ENCODE data around the gene TMEM186. TPM values are rescaled to one million over a fixed set of nuclear protein-coding genes. Genes with fewer than 3 reads are reported as not detected.
"Not testable (repeated sequence)": the region's sequence is repeated elsewhere in the genome, so short reads cannot be mapped to it uniquely, and the experiment has no call there.

Gene TMEM186
- total RNA-seq, 1 experiment from 2014 or later: 8.0 TPM

DNA sequence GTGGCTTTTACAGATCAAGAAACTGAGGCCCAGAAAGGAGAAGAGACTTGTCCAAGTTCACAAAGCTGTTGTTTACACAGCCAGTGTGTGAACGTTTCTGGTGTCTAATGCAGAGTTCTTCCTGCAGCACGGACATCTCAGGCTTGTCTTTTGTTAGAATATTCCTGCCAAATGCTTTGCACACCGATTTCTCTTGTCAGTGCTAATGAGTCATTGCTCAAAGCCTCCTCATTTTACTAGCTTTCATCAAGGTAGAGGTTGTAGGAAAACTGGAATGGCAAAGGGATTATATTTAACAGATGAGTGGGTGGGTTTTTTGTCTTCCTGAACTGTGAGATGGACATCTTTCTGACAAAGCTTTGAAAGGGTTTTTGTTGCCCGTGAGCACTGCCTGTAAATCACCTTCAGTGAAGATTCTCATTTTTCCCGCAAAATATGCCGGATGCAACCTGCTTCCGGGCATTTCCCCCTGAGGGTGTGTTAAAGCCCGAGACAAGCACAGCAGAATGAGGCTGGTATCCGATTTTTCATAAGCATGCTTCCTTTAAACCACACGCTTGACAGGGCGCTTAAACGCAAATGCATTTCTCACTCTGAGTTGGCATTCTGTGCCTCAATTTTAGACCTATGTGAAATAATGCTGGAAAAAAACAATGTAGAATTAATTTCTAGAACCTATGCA, 14.9 kb upstream of the TMEM186 start:
- DNase-seq (ENCODE audit: low spot score): no peak

DNA sequence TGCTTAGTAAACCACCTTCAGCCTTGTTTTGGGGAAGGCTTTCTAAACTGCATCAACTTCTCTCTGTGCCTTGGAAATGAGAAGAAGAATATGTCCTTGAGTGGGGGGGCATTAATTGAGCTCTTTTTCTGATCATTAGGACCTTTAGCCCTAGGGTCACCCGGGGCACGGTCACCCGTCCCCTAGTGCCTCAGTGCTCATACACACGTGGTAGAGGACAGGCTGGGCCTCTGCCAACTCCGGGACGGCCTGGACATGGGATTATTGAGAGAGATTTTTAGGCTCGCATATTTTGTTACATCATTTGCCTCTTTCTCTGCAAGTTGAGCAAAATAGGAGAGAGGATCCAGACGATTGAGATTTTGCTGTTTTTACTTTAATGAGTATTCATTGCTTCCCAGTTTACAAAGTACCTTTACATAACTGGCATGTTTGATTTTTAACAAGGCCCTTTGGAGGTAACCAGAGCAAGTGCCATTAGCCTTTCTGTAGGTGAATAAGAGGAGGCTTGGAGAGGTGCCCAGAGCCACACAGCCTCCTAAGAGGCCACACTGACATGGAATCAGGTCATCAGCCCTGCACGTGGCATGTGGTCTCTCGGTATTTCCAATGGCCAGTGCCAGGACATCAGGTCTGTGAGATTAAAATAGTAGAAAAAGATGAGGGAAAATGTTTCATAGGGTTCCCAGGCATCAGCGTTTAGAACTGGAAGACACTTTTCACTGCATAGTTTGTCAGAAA, 11.3 kb upstream of the TMEM186 start:
- no peak for DNase-seq (ENCODE audit: low spot score)

DNA sequence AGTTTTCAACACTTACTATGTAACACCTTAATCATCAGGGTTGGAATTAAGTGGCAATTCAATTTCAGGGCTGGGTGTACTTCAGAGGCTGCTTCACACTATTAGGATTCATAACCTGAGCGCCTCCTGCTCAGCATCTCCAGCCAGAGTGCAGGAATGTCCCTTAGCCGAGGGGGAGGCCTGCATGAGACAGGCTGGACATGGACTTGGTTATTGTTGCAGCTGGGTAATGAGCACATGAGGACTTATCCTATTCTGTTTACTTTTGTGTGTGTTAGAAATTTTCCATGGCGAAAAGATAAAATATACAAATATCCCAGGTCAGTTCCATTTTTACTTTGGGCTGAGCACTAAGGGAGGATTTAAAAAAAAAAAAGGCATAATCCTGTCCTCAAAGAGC, 10.6 kb upstream of the TMEM186 start:
- no peak for DNase-seq (ENCODE audit: low spot score)

DNA sequence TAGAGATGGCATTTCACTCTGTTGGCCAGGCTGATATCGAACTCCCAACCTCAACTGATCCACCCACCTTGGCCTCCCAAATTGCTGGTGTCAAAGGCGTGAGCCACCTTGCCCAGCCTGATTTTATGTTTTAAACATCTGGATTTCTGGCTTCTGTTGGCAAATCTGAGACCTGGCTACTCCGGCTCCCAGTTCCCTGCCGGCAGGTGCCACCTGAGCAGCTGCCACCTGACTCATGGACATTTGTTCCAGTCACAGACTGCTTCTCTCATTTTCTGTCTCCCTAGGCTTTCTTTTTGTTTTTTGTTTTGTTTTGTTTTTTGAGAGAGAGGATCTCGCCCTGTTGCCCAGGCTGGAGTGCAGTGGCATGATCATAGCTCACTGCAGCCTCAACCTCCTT, 9.8 kb upstream of the TMEM186 start:
- no peak for DNase-seq (ENCODE audit: low spot score)

DNA sequence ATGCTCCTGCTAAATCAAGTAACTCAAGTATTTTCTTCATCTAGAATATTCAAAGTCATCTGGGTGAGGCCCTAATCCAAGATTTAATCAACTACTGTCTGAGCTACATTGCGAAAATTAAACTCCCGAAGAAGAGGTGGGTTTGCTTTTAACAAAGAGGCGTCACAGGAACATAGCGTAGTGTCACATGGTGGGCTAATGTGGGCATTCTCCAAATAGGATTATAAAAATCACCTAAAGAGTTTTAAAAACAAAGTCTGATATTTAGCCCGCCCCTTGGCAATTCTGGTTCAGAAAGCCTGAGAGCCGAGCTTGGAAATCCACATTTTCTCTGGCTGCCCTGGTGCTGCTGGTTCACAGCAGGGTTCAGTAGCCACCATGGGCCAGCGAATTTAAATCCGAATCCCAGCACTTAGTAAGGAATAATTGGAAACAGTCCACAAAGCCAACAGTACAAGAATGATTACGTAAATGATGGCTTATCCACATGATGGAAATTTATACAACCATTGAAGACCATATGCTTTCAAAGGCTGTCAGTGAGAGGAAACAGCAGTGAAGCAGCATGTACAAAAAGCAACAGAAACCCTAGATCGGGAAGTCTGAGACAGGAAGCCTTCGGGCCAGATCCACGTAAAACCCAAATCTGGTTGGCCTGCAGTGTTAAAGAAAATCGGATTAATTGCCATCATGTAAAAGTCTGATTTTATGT, 9.0 kb upstream of the TMEM186 start:
- no peak for DNase-seq (ENCODE audit: low spot score)

DNA sequence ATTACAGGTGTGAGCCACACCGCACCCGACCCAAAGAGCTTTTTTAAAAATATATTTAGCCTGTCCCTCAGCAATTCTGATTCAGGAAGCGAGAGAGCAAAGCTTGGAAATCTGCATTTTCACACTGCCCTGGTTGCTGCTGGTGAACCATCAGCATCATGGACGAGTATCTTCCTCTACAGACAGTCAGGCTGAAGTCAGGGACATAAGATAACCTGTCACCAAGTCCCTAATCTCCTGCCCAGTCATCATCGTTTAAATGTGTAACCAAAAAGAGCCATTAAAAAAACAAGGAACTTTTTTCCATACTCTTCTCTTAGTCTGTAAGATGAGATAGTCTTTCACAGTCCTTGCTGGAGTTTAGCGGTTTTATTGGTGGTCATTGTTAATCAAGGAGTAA, 6.9 kb upstream of the TMEM186 start:
- no peak for DNase-seq (ENCODE audit: low spot score)

DNA sequence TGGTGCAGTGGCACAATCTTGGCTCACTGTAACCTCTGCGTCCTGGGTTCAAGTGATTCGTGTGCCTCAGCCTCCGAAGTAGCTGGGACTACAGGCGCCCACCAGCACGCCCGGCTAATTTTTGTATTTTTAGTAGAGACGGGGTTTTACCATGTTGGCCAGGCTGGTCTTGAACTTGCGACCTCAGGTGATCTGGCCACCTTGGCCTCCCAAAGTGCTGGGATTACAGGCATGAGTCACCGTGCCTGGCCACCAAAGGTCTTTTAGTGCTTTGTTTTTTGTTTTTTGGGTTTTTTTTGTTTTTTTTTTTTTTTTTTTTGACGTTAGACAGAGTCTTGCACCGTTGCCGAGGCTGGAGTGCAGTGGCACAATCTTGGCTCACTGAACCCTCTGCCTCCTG, 6.3 kb upstream of the TMEM186 start:
- not testable (repeated sequence) for DNase-seq (ENCODE audit: low spot score)

DNA sequence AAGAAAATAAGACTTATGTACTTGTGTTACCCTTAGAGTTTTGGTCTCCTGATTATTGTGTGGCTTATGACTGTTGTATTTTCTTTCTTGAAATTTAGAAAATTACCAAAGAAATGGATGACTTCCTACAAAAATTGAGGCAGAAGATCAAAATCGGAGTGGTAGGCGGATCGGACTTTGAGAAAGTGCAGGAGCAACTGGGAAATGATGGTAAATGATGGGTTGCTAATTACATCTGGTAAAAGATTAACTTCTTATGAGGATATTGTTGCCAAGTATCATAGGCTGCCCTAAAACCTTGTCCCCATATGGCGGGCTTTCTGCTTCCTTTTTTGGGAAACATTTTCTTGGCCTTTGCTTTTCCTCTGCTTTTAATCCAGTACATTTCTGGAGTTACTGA, 4.3 kb upstream of the TMEM186 start:
- no peak for DNase-seq (ENCODE audit: low spot score)

DNA sequence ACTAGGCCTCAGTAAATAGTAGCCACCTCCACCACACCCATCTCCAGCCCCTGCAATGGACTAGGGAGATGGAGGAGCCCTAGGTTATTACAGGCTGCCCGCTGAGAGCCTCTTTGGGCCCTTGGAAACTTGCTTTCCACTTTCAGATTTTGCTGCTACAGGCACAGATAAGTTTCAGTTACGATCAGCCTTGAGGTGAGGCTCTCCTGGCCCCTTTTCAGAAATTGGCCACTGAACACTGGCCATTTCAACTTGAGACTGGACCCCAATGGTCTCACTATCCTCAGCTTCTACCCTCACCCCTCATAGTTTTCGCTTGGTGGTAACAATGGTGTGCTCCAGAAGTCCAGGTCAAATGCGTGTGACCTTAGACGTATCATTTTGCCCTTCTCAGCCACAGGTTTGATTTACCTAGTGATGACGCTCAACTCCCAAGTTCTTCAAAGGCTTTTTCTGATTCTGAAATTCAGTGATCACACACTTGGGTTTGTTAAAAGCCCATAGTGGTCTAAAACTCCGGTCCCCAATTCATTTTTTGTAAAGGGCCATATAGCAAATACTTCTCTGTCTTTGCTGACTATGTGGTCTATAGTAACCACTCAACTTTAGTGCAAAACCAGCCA, 1.2 kb upstream of the TMEM186 start:
- peak; percentile 15 for DNase-seq (ENCODE audit: low spot score)

DNA sequence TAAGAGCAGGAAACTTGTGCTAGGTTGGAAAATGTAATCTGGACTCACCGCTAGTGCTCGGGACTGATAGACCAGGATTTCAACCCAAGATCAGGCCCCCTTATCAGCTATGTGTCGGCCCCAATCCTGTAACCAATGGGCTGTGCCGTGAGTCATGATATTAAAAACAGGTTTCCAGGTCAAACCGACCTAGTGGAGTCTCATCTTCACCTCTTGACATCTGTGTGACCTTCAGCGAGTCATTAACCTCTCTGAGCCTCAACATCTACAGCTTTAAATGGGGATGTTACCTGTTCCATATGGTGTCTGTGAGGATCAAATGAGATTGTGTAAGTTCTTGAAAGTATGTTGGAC, 712 bp upstream of the TMEM186 start:
- DNase-seq (ENCODE audit: low spot score): peak; percentile 37

DNA sequence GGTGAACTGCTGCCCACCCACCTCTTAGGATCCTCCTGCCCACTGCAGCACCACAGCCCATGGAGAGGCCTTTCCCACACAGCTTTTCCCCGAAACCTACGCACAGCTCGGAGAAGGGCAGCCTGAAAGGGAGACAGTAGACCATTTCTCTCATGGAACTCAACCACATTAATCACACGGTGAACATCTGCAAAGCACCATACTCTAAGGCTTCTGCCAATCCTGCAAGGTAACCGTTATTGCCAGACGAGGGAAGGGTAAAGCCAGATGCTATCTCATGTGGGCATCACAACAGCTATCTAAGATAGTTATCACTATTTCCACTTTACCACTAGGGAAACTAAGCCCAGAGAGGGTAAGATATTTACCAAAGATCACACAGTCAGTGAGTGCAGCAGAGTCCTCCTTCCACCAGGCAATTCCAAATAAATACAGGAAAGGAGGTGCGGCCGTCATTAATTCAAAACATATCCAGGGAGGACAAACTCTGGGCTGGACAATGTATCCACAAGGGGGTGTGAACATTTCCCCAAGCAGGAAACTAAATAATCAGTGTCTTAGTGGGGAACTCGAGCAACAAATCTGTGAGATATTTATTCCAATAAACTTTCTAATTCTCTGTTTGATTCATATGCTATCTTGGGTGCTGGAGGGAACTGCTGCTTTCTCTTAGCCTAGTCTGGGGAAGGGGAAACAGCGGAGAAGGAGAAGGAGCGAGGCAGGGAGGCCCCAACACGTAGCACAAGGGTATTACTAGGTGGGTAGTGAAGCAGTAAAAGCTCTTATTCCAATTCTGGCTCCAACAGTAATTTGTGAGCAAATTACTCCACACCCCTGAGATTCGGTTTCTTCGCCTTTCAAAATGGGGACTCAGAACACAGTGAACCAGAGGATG, 723 bp downstream of the TMEM186 start:
- no peak for DNase-seq (ENCODE audit: low spot score)

DNA sequence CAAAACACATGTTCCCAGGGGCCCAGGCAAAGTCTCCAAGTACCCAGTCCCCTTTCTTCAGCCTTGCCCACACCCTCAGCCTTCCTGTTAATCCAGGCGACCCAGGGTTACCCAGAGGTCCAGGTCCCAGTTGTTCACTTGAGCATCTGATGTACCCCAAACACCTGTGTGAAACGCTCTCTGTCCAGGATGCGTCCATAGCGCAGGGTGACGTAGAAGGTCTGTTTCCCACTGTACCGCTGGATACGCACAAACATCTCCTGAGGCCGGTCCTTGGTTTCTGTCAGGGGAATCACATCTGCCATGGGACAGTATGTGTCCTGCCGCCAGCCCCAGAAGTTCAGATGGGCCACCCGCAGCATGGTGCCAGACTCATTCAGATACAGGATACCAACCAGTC, 1.6 kb downstream of the TMEM186 start:
- DNase-seq (ENCODE audit: low spot score): no peak

DNA sequence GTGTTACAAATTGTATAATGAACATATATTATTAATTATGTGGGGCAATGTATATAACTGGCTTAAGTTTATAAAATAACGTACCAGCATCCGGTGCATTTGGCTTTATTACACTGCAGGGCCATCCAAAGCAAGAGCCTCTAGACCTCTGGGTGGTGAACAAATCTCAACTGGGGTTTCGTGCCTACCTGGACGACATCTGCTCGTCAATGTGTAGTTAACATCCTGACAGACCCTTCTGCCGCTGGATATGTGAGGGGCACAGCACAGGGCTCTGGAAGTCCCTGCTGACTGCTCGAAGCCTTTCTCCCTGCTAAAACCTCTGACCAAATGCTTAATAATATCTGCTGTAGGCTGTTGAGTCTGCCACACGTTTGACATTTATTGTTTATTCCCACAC, 2.3 kb downstream of the TMEM186 start:
- no peak for DNase-seq (ENCODE audit: low spot score)

DNA sequence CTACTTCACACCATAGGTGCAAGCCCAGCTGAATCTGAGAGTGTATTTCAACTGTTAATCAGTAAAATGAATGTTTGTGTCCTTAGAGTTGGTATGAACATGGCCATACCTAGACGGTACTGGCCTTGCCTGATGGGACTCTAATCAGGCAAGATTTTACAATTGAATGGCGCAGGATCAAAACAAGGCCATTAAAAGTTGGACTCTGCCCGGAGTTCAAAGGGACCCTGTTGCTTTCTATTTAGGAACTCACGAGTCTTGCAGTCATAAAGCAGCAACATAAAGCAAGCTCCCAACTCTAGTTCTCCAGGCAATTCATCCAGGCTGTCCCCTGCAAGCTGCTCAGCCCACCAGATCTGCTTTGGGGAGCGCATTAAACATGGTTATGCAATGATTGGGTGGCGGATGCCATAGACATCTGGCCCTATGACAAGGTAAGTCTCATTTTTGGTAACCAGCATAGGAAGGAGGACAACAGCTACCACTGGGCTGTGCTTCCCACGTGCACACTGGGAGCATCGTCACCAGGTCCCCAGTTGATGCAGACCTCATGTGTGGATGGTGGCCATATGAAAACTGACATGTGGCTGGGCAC, 8.8 kb downstream of the TMEM186 start:
- no peak for DNase-seq (ENCODE audit: low spot score)

DNA sequence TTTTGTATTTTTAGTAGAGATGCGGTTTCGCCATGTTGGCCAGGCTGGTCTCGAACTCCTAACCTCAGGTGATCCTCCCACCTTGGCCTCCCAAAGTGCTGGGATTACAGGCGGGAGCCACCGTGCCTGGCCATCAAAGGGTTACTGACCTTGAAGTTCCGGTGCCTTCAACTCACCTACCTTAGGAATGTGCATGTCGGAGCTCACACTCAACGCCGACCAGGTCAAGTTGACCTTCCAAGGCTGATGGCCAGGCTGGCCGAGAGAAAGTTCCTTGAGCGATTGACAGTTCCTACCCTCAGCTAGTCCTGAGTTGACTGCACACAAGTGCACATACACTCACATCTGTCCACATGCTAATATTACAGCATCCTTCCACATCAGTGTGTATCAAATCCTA, 11.1 kb downstream of the TMEM186 start:
- not testable (repeated sequence) for DNase-seq (ENCODE audit: low spot score)

DNA sequence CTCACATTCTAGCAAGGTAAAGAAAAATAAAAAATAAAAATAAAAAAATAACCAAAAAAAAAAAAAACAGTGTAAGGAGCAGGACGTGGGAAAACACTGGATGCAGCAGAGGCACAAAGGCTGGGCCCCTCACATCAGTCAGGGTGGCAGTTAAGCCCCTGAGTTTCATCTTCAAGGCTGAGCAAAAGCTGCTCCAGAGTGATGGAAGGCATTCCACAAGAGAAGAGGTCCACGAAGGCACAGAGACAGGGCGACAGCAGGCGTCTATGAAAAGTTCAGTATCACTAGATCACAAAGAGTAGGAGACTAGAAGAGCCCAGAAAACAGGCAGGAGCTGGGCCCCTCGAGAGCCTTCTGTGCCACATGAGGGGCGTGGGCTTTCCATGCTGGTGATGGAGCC, 12.0 kb downstream of the TMEM186 start:
- no peak for DNase-seq (ENCODE audit: low spot score)

DNA sequence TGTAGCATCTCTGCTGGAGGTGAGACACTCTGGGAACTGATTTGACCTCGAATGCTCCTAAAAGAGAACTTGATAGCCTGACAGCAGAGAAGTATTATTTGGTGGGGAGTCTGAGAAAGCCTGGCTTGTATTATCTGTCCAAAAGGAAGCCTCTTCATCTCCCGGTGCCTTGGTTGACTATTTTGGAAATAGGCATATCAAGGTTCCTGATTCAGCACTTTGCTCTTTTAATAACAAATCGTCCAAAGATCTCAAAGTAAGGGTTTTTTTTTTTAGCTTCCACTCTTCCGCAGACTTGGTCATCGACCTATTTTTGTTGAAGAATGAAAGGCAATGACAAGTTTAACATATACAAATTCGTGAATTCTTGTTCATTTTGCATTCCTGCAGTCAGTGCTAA, 14.8 kb downstream of the TMEM186 start:
- DNase-seq (ENCODE audit: low spot score): no peak

DNA sequence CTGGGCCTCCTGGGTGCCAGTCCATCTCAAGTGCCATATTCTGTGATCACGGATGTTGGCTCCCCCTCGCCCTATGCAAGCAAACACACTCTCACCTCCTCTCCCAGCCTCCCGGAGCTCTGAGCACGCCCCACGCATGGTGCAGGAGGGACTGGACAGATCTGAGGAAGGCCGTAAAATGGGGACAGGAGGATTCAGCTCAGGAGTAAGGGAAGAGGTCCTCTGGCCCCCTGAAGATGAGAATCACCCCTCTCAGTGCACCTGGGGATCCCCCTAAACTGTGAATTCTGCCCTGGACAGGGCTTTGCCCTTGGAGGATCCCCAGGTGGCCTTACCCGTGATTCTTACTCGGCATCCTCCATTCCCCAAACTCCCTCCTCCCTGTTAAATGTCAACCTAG, 15.6 kb downstream of the TMEM186 start:
- no peak for DNase-seq (ENCODE audit: low spot score)

DNA sequence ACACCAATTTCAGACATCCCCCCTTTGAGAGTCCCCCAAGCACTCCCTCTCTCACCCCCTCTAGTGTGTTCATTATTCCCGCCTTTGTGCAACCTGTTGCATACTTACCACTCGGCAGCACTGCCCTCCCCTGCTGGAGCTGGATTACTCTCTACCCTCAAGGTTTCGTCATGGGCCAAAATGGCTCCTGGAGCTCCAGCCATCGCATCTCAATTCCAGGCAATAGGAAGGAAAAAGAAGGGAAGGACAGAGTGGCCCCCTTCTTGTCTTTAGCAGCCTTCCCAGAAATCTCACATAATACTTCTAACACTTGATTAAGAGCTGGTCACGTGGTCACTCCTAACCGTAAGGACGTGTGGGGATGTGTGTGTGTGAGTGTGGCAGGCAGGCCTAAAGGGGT, 20.2 kb downstream of the TMEM186 start:
- DNase-seq (ENCODE audit: low spot score): no peak

DNA sequence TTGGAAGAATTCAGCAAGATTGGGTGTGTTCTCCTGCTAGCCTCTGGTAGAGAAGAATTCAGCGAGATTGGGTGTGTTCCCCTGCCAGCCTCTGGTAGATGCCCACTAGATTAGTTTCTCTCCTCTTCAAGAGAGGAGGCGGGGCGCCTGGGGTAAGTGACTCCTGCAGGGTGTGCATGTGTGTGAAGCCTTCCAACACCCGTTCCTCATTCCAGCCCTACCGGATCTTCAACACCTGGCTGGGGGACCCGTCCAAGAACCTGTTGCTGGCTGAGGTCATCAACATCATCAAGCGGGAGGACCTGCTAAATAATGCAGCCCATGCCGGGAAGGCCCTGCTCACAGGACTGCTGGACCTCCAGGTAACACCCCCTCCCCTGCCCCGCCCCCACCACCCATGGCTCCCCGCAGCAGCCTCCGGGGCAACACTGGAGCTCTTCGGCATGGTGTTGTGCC, 21.3 kb downstream of the TMEM186 start:
- DNase-seq (ENCODE audit: low spot score): no peak

DNA sequence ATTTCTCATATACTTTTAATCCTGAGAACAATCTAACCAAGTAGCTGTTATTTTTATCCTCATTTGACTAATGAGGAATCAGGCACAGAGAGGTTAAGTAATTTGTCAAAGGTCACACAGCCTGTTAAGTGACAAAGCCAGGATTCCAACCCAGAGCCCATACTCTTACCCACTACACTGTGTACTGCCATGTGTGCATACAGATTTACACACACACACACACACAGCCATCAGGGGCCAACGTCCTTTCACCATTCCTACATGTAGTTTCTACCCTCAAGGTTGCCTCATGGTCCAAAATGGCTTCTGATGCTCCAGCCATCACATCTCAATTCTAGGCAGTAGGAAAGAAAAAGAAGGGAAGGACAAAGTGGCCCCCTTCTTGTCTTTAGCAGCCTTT, 22.1 kb downstream of the TMEM186 start:
- no peak for DNase-seq (ENCODE audit: low spot score)
